HG02588 (cell line): ENCODE results near the gene TADA3.

Experiments
- ATAC-seq: cut with Tn5 transposase; IDR thresholded peaks from one replicate; pipeline ENCODE4 v1.9.1; 2021; ENCODE audit warnings: mild to moderate bottlenecking, moderate library complexity; ENCODE audit not compliant: unreplicated experiment

TADA3 gene

GRCh38 chr3:9792405-9793160 lies at the start of gene TADA3, which contains the start of gene ARPC4:
Gene TADA3 (minus strand): TSS chr3:9792473. CDS start chr3:9791466, 1,007 bp downstream.
Gene ARPC4 (plus strand): TSS chr3:9793082. CDS start chr3:9793122, 40 bp downstream.
- peak; percentile 80 for ATAC-seq

DNA sequence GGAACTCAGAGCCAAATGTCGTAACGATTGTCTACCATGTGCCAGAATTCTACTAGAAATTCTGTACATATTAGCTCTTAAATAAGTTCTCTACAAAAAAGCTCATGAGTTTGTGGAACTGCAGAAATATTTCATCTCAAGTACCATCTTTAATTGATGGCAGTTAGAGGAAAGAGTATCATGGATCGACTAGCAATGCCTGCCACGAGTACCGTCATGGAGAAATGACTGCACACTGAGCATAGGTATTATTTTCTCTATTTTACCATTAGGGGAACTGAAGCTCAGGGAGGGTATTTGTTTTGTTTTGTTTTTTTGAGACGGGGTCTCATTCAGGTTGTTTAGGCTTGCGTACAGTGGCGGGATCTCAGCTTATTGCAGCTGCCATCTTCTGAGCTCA lies 48.7 kb upstream of the TADA3 start:
- no peak for ATAC-seq

DNA sequence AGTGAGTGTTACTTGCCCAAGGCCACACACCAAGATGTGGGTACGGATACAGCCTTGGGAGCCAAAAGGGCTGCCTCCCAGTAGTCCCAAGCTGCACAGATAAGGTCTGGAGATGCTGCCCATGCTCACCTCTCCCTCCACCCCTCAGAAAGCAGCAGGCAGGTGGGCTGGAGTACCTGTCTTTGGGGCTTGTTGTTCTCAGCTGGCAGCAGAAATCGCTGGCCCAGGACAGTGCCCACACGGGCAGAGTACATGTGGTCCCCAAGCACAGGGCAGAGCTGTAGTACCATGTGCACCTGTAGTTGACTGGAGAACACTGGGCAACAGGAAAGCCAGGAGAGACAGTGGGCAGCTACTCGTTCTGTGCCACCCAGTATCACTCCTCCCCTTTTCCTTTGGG lies 46.6 kb upstream of the TADA3 start:
- ATAC-seq = no peak

GRCh38 chr3:9837701-9838582 lies 45.7 kb upstream of the TADA3 start:
- ATAC-seq = no peak

DNA sequence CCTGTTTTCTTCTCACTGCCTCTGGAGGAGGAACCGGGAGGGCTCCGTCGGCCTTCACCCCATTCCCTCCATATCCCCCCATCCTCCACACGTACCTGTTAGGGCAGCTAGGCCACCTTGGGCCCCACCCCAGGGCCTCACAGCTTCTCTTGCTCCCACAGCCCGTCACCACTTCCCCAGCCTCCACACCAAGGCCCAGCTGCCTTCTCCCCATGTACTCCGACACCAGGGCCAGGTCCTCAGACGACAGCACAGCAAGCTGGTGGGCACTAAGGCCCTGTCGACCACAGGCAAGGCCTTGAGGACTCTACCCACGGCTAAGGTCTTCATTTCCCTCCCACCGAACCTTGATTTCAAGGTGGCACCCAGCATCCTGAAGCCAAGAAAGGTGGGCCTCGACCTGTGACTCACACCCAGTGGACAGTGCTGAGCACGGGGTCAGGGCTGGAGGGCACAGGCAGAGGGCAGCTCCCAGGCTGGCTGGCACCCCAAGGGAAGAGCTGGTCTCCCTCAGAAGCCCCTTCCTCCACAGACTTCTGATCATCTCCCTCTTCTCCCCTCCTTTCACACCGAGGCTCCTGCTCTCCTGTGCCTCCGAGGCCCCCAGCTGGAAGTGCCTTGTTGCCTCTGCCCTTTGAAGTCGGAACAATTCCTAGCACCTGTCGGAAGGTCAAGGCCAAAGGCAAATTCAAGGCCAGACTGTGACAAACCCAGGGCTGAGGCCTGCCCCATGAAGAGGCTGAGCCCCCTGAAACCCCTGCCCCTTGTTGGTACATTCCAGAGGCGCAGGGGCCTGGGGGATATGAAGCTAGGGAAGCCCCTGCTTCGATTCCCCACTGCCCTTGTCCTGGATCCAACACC lies 42.5 kb upstream of the TADA3 start:
- ATAC-seq = no peak

DNA sequence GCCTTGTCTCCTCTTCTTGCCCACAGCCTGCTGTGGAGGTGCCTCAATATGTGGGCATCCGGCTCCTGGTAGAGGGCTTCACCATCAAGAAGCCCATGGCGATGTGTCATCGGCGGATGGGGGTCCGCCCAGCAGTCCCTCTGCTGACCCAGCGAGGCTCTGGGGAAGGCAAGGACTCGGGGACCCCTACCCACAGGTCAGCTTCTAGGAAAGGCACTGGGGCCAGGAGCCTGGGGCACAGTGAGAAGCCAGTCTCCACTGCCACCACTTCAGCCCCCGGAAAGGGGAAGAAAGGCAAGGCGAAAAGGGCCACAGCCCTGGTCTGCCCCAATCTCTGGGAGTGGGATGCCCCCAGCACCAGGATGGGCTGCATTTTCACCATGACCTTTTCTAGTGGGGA lies 40.8 kb upstream of the TADA3 start:
- ATAC-seq = no peak

- ATAC-seq = no peak
These were observed 39.0 kb upstream of the TADA3 start for GRCh38 chr3:9831253-9831652.

DNA sequence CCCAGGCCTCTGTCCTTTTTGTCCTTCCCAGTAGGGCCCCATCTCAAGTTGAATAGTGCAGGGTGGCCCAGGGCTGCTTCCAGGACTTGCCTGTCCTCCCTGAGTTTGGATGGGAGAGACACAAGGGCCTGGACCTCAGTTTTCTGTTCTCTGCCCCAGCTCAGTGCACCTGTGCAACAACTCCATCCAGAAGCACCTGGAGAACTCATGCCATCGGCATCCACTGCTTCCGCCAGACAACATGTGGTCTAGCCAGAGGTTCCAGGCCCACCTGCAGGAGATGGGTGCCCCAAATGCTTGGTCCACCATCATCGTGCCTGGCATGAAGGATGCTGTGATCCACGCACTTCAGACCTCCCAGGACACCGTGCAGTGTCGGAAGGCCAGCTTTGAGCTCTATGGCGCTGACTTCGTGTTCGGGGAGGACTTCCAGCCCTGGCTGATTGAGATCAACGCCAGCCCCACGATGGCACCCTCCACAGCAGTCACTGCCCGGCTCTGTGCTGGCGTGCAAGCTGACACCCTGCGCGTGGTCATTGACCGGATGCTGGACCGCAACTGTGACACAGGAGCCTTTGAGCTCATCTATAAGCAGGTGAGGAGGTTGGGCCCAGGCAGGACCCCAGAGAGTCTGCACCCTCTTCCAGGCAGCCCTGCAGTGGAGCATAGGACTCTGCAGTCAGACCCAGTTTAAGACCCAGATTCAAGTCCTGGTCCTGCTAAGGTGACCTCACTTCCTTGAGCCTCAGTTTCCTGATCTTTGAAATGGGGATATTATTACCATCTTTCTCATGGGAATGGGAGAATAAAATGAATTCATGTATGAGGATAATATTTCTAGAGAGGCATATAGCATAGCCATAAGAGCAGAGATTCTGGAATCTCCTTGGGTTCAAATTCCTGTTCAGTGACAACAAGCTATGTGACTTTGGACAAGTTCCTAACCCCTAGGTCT lies 36.8 kb upstream of the TADA3 start:
- no peak for ATAC-seq

DNA sequence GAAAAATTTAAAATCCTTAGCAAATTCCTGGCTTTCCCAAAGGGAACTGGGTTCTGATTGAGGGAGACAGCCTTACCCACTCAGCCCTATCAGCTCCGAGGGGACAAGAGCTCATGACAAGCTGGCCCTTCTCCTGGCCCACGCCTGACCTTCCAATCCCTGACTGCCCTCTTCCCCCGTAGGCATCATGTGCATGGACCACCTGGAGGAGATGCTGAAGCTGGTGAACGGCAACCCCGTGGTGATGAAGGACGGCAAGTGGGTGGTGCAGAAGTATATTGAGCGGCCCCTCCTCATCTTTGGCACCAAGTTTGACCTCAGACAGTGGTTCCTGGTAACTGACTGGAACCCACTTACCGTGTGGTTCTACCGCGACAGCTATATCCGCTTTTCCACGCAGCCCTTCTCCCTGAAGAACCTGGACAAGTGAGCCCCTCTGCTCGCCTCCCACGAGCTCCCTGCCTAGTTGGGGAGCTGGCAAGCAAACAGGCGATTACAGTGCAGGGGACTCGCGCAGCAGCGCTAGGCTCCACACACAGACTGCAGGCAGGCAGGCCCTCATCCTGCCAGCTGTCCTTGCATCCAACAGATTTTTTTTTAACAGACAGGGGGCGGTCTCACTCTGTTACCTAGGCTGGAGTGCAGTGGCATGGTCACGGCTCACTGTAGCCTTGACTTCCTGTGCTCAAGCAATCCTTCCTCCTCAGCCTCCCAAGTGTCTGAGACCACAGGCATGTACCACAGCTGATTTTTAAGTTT lies 34.7 kb upstream of the TADA3 start:
- ATAC-seq = no peak

- no peak for ATAC-seq
These were observed 33.3 kb upstream of the TADA3 start for GRCh38 chr3:9825451-9826040.

GRCh38 chr3:9820946-9821345 lies 28.7 kb upstream of the TADA3 start:
- no peak for ATAC-seq

DNA sequence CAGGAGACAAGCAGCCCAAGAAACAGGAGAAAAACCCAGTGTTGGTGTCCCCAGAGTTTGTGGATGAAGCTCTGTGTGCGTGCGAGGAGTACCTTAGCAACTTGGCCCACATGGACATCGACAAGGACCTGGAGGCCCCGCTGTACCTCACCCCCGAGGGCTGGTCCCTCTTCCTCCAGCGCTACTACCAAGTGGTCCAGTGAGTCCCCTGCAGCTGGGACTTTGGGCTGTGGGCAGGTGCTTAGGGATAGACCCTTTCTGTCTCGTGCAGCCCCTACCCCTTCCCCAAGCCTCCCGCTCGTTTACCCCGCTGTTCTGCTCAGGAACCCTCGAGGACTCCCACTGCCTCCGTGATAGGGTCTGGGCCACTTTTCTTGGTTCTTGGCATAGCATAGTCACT lies 28.3 kb upstream of the TADA3 start:
- ATAC-seq = no peak

DNA sequence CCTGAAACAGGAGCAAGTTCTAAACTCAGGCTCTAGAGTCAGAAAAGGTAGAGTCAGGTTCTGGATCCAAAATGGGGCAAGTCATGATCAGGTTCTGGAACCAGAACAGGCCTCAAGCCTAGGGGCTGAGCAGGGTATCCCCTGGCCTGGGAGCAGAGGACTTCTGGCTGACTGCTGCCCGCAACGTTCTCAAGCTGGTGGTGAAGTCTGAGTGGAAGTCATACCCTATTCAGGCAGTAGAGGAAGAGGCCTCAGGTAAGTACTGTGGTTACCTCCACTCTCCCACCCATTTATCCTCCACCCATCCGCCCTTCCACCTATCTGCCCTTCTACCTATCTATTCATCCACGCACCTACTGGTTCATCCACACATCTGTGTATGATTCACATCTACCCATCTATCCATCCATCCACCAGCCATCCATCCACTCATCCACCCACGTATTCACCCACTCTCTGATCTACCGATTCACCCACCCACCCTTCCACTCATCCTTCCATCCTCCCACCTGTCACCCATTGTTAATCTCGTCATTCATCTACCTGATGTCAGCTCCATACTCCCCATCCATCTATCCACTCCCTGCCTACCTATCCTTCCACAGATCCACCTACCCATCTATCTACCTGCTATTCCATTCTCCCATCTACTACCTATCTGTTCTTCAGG lies 26.5 kb upstream of the TADA3 start:
- ATAC-seq = no peak

DNA sequence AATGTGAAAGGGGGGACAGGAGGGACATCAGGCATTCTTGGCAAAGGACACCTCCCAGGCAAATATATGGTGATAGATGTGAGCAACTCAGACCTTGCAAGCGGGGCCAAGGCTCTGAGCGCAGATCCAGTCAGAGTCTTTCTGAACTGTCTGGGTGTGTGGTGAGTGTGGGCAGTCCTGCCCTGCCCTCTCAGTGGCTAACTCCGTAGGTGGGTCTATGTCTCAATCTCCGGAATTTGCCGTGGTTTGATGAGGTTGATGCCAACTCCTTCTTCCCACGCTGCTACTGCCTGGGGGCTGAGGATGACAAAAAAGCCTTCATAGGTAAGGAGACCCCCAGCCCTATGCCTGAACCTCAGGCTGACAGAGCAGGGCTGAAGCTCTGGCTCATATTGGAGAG lies 25.2 kb upstream of the TADA3 start:
- ATAC-seq = no peak

DNA sequence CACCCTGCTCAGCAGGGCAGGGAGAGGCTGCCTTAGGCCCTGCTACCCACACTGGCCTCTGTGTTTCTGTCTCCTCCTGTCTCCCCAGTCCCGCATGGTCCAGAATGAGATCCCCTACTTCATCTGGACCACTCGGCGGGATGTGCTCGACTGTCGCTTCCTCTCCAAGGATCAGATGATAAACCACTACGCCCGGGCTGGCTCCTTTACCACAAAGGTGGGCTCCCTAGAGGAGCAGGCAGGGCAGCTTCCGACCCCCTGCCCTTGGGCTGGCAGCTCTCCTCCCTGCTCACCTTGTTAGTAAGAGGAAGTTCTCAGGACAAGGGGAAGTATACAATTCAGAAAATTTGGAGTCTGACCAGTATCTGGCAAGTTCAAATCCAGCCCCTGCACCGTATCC lies 23.7 kb upstream of the TADA3 start:
- no peak for ATAC-seq

DNA sequence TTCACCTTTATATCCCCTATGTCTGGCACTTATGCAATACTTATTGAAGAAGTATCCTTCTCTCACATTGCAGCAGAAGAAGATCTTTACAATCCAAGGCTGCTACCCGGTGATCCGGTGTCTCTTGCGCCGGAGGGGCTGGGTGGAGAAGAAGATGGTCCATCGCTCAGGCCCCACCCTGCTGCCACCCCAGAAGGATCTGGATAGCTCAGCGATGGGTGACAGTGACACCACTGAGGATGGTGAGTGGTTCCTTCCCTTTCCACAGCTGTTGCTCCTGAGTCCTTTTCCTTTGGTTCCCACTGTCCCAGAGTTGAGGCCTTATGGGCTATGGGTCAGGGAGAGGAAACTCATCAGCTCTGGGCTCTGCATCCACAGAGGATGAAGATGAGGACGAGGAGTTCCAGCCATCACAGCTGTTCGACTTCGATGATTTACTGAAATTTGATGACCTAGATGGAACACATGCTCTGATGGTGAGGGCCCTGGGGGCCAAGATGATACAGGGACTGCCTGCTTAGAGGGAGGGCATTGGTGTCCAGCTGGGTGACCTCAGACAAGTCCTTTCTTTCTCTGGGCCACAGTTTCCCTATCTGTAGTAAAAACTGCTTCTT lies 20.7 kb upstream of the TADA3 start:
- no peak for ATAC-seq

DNA sequence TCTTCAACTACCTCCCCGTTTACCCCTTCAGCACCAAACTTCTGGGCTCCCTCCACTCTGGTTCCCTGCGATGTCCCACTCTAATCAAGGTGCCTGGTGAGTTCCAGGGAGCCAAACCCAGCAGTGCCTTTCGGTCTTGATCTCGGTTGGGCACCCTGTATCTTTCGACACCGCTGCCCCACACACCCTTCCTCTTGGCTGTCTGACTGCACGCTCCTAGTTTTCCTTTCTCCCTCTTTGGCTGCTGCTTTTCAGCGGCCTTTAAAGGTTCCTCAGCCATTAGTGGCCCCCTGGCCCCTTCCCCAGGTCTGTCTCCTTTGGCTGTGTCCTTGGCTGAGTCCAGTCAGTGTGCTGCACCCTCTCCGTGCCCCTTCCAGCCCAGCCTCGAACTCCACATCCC lies 18.6 kb upstream of the TADA3 start:
- no peak for ATAC-seq

DNA sequence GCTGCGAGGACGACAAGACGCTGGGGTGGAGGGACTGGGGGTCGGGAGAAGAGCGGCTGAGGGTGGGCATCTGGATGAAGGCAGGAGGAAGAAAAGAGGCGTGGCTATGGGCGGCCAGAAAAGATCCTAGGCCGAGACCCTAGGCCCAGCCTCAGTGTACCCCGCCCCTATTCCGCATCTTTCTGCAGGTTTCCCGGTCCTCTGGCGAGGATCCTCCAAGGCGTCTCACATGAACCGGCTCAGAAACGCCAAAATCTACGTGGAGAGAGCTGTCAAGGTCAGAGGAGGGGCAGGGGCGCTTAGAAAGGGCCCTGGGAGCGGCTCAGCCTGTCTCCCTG lies 18.1 kb upstream of the TADA3 start:
- ATAC-seq = no peak
